ENCODE measurements around the gene CEP131. TPM values are rescaled to one million over a fixed set of nuclear protein-coding genes. Genes with fewer than 3 reads are reported as not detected.

CEP131 gene
- total and polyA plus RNA-seq, 8 donors, result 4.8 to 75.0 (median 12.1) TPM

- DNase-seq, result no peak
- Histone ChIP-seq H3K9me3 (no peaks in the 10 kb centered on the region), H3K27me3 (no peaks in the 10 kb centered on the region), H3K4me3 (no peak overlapping the region), H3K27ac (no peak overlapping the region), H3K4me1 (peaks cover 0 to 6% (median 0%) of the 10 kb centered on the region in 4 donors), H3K36me3 (peaks cover 0 to 65% (median 46%) of the 10 kb centered on the region in 4 donors)
- intact Hi-C loops (cut with DNase I; ENCODE audit: low total_unique reads), result no loop called here
- 95 to 97% (median 95%) methylated on average over 22 to 28 of the region's 28 CpGs for WGBS, 5 donors
- no peak for TF ChIP-seq EP300 (IDR thresholded peaks at IDR 0.05)
- TF ChIP-seq POLR2AphosphoS5 (IDR thresholded peaks at IDR 0.05), result no peak
- TF ChIP-seq POLR2A (IDR thresholded peaks at IDR 0.05), result no peak
- TF ChIP-seq, protein P1, sequence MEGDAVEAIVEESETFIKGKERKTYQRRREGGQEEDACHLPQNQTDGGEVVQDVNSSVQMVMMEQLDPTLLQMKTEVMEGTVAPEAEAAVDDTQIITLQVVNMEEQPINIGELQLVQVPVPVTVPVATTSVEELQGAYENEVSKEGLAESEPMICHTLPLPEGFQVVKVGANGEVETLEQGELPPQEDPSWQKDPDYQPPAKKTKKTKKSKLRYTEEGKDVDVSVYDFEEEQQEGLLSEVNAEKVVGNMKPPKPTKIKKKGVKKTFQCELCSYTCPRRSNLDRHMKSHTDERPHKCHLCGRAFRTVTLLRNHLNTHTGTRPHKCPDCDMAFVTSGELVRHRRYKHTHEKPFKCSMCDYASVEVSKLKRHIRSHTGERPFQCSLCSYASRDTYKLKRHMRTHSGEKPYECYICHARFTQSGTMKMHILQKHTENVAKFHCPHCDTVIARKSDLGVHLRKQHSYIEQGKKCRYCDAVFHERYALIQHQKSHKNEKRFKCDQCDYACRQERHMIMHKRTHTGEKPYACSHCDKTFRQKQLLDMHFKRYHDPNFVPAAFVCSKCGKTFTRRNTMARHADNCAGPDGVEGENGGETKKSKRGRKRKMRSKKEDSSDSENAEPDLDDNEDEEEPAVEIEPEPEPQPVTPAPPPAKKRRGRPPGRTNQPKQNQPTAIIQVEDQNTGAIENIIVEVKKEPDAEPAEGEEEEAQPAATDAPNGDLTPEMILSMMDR (IDR thresholded peaks at IDR 0.05), result no peak
Observed at GRCh38 chr17:81190591-81190990, 32.2 kb downstream of the CEP131 start.

DNA sequence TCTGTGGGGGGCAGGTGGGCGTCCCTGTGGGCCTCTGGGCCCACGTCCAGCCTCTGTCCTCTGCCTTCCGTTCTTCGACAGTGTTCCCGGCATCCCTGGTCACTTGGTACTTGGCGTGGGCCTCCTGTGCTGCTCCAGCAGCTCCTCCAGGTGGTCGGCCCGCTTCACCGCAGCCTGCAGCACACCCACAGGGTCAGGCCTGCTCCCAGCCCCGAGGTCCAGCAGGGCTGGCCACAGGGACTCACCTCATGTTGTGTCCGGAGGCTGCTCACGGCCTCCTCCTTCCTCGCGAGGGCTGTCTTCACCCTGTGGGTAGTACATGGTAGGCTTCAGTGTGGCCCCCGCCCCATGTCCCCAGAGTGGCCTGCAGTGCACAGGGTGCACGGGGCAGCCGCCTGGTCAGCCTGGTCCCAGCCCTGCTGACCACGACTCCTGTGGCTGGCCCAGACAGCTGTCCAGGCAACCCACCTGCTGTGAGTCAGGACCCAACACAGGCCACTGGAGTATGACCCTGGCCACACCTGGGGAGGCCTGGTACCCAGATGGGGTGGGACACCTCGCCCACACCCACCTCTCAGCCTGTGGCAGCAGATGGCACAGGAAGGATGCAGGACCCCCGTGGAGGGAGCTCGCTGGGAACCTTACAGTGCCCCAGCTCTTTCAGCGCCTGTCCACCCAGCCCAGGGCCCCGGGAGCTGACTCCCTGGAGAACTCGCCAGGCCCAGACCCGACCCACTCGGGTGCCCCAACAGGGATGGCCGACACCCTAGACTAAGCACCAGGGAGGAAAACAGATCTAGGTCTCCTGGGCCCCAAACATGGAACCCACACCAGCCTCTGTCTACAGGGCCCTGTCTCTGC, 32.9 kb downstream of the CEP131 start:
- Histone ChIP-seq H3K27ac (no peak overlapping the region), H3K4me3 (no peak overlapping the region), H3K36me3 (peaks cover 0 to 58% (median 39%) of the 10 kb centered on the region in 4 donors), H3K9me3 (no peaks in the 10 kb centered on the region), H3K4me1 (peaks cover 0 to 6% (median 0%) of the 10 kb centered on the region in 4 donors), H3K27me3 (no peaks in the 10 kb centered on the region)
- DNase-seq, result peak in 1 of 2 donors; percentile 42
- WGBS, 5 donors, result 76 to 84% (median 82%) methylated on average over 20 to 27 of the region's 27 CpGs
- TF ChIP-seq POLR2A (IDR thresholded peaks at IDR 0.05), result no peak
- no peak for TF ChIP-seq POLR2AphosphoS5 (IDR thresholded peaks at IDR 0.05)
- no peak for TF ChIP-seq EP300 (IDR thresholded peaks at IDR 0.05)
- TF ChIP-seq, protein P1 (IDR thresholded peaks at IDR 0.05), result no peak
- intact Hi-C loops (cut with DNase I; ENCODE audit: low total_unique reads), result no loop called here

GRCh38 chr17:81189016-81189415, 33.7 kb downstream of the CEP131 start:
- no peak overlapping the region for H3K4me3 ChIP-seq
- intact Hi-C loops (cut with DNase I; ENCODE audit: low total_unique reads), result no loop called here
- TF ChIP-seq, protein P1 (IDR thresholded peaks at IDR 0.05), result no peak
- TF ChIP-seq POLR2AphosphoS5 (IDR thresholded peaks at IDR 0.05) (no peak), EP300 (IDR thresholded peaks at IDR 0.05) (no peak), POLR2A (IDR thresholded peaks at IDR 0.05) (no peak)
- no peak overlapping the region for H3K27ac ChIP-seq
- peaks cover 0 to 51% (median 34%) of the 10 kb centered on the region in 4 donors for H3K36me3 ChIP-seq
- H3K9me3 ChIP-seq, result no peaks in the 10 kb centered on the region
- 86 to 97% (median 92%) methylated on average over 6 to 7 of the region's 7 CpGs for WGBS, 5 donors
- peaks cover 0 to 5% (median 0%) of the 10 kb centered on the region in 4 donors for H3K4me1 ChIP-seq
- no peak for DNase-seq
- peaks cover 0 to 8% (median 0%) of the 10 kb centered on the region in 3 donors for H3K27me3 ChIP-seq

DNA sequence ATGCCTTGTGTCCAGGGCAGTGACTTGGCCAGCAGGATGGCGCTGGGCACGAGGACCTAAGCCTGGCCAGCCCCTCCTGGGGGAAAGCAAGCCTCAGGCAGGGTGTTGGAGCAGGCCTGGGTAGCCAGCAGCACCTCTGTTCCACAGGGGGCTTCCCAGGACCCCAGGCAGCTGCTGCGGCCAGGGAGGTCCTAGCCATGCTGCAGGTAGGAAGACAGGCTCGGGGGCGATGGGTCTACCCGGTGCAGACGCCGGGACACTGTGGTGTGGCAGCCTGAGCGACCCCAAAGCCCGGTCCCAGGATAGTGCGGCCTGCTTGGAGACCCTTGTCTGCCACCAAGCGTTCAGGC, 34.3 kb downstream of the CEP131 start:
- H3K27ac ChIP-seq, result no peak overlapping the region
- no peak for TF ChIP-seq EP300 (IDR thresholded peaks at IDR 0.05)
- TF ChIP-seq, protein P1 (IDR thresholded peaks at IDR 0.05), result no peak
- TF ChIP-seq POLR2AphosphoS5 (IDR thresholded peaks at IDR 0.05), result no peak
- TF ChIP-seq POLR2A (IDR thresholded peaks at IDR 0.05), result no peak
- no peak for DNase-seq
- H3K4me3 ChIP-seq, result no peak overlapping the region
- peaks cover 0 to 13% (median 0%) of the 10 kb centered on the region in 3 donors for H3K27me3 ChIP-seq
- H3K9me3 ChIP-seq, result no peaks in the 10 kb centered on the region
- H3K36me3 ChIP-seq, result peaks cover 0 to 45% (median 31%) of the 10 kb centered on the region in 4 donors
- 93 to 98% (median 97%) methylated on average over 12 of the region's 12 CpGs for WGBS, 5 donors
- no peaks in the 10 kb centered on the region for H3K4me1 ChIP-seq
- intact Hi-C loops (cut with DNase I; ENCODE audit: low total_unique reads), result no loop called here
